ENCODE results near the gene SLC35C1.

DNA sequence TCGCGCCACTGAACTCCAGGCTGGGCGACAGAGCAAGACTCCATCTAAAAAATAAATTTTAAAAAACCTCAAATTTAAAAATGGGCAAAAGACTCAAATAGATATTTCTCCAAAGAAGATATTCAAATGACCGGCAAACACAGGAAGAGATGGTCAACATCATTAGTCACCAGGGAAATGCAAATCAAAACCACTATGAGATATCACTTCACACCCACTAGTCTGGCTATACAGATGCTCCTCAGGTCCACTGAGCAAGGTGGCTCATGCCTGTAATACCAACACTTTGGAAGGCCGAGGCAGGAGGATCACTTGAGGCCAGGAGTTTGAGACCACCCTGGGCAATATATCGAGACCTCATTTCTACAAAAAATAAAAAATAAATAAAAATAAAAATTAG, 43.3 kb upstream of the SLC35C1 start:
- TF ChIP-seq, protein P1, sequence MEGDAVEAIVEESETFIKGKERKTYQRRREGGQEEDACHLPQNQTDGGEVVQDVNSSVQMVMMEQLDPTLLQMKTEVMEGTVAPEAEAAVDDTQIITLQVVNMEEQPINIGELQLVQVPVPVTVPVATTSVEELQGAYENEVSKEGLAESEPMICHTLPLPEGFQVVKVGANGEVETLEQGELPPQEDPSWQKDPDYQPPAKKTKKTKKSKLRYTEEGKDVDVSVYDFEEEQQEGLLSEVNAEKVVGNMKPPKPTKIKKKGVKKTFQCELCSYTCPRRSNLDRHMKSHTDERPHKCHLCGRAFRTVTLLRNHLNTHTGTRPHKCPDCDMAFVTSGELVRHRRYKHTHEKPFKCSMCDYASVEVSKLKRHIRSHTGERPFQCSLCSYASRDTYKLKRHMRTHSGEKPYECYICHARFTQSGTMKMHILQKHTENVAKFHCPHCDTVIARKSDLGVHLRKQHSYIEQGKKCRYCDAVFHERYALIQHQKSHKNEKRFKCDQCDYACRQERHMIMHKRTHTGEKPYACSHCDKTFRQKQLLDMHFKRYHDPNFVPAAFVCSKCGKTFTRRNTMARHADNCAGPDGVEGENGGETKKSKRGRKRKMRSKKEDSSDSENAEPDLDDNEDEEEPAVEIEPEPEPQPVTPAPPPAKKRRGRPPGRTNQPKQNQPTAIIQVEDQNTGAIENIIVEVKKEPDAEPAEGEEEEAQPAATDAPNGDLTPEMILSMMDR (IDR thresholded peaks at IDR 0.05) = no peak
- no peak for TF ChIP-seq EP300 (IDR thresholded peaks at IDR 0.05)

Measured in sigmoid colon (tissue), 4 donors.